H4 (cell line): ENCODE measurements around the gene ITIH4. TPM values are rescaled to one million over a fixed set of nuclear protein-coding genes. Genes with fewer than 3 reads are reported as not detected.

ENCODE experiments used
- DNase-seq: peaks from one replicate; pipeline ENCODE4 v3.0.0-alpha.2; 2015; ENCODE audit warnings: low spot score
- total RNA-seq: library from RNA; depleted of rRNA; stranded (reverse); fragments of >200 nt; shearing (Covaris generic); gene quantifications from 2 replicates; pipeline ENCODE4 v1.2.3, GENCODE V29; 2014

Gene ITIH4
- total RNA-seq, 1 experiment from 2014 or later, result 0.10 TPM

- no peak for DNase-seq
Measured at GRCh38 chr3:52848617-52849016, 18.1 kb upstream of the ITIH4 start.

DNA sequence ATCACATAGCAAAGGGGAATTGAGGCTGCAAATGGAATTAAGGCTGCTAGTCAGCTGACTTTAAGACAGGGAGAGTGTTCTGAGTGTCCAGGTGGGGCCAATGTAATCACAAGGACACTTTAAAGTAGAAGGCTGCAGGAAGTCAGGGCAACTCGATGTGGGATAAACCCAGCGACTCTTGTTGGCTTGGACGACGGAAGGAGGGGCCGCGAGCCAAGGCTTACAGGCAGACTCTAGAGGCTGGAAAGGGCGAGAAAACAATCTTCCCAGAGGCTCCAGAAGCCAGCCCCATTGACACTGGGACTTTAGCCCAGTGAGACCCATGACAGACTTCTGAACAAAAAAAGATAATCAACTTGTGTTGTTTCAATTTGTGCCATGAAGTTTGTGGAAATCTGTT, 17.3 kb upstream of the ITIH4 start:
- DNase-seq, result no peak

DNA sequence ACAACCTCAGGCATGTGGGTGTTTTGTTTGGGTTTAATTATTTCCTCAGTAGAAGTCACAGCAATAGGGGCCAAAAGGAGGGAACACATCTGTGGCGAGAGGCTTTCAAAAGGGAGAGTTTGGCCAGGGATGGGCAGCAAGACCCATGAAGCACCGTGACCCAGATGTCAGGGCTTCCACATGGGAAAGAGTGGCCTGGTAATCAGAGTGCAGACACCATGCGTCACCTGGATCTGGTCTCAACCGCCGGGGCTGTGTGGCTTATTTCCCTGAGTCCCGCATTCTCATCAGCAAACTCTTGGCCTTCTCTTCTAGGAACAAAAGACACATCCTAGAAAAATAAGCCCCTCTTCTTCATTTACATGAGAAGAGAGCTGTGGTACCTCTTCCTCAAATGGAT, 16.8 kb upstream of the ITIH4 start:
- DNase-seq, result no peak

GRCh38 chr3:52846432-52846965, 16.0 kb upstream of the ITIH4 start:
- no peak for DNase-seq

- DNase-seq, result no peak
Measured at GRCh38 chr3:52845691-52846431, 15.4 kb upstream of the ITIH4 start.

- DNase-seq, result no peak
Measured at GRCh38 chr3:52845157-52845556, 14.7 kb upstream of the ITIH4 start.

DNA sequence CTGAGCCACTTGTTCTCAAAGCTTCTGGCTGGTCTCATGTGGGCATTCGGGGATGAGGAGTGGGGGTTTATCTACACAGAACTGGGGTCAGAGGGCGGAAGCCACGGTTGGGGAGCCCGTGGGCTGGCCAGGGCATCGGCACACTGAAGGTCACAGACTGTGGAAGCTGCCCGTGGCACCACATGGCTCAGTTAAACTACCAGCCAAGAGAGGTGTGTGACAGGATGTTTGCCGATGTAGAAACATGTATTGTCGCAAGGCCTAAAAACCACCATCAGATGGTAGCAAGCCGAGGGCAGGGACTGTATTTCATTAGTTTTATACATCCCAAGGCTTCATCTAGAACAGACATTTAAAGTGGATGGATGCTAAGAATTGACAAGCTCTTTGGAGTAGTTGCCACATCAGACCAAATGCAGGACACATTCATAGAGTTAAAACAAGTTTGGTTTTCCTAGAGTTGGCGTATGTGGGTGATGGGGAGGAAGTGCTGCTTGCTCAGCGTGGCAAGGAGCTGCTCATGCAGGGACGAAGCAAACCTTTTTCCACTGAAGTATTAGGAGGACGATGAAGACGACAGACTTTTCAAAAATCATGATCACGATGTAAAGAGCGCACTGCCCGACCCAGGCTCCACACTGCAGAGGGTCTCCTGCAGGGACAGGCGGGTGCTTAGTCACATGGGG, 14.0 kb upstream of the ITIH4 start:
- DNase-seq, result no peak

DNA sequence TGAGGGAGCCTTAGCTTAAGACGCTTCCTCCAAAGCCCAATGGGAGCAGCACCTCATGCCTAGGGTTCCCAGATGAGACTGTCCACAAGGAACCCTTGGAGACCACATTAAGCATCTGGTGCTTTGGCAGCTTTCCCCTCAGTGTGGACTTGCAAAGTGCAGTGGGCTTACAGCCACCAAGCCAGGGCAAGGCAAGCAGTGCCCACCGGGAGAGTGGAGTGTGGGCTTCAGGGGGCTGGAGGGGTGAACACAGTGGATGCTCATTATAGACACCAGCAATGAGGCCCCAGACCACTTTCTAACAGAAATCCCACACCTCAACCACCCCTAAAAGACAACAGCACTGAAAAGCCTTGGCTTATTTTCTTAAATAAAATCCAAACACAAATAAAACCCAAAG, 13.4 kb upstream of the ITIH4 start:
- DNase-seq, result no peak

- no peak for DNase-seq
Measured at GRCh38 chr3:52843108-52843865, 12.8 kb upstream of the ITIH4 start.

DNA sequence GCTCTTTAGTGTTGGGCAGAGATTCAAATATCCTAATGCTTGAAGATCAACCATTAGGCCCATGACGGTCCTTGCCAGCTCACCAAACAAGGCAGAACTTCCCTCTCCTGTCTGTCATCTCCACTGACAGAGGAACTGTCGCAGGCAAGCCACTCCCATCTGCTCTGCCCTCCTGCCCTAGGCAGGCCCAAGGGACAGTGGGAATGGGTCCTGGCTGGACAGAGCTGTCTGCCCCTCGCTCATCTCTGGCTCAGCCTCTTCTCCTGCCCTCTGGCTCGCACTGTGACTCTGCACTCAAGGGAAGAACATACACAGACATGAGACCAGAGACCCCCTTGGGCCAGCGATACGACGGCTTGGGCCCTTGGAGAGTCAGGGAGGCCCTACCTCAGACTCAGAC, 12.0 kb upstream of the ITIH4 start:
- DNase-seq, result no peak

DNA sequence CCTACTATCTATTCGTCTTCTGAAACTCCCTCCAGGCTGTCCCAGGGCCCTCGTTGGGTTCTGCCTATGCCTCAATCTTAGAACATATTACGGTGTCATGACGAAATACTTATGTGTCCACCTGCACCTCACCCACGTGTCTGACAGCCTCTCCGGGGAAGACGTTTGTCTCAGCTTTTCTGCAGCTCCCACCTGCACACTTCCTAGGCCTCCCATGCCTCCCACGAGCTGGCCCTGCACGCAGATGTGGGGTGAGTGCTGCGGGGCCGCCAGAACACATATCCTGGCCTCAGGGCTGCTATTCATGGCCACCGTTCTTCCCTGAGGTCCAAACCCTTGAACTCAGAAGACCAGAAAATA, 11.5 kb upstream of the ITIH4 start:
- no peak for DNase-seq

DNA sequence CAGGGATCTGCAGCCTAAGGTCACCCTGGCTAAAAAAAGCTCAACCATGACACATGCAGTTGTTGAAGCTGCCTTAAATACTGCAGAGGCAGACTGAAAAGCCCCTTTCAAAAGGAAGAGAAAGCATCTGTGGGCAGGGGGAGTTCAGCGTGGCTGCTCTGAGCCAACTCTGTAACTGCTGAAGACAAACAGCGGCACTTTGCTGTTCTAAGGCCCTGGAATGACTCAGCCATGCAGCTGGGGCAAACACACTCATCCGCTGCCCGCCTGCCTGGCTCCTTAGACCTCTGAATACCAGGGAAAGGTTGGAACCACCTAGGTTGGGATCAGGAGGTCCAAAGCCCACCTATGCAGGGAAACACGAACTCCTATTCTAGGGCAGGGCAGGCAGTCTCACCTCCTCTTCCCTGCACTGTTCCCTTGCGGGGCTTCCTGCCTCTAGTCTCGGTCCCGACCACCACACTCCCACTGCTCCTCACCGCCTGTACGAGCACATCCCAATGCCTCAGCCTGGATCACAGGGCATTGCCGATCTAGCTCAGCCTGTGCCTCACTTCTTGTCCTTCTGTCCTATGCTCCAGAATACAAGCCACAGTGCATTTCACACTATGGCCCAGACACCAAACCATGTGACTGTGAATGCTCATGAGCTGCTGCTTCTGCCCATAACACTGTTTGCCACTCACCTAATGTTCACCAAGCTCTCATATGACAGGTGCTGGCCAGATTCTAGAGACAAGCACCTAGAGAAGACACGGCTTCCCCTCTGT, 10.9 kb upstream of the ITIH4 start:
- DNase-seq, result no peak

GRCh38 chr3:52839892-52840545, 9.5 kb upstream of the ITIH4 start:
- DNase-seq, result no peak

GRCh38 chr3:52839268-52839575, 8.8 kb upstream of the ITIH4 start:
- DNase-seq, result no peak

DNA sequence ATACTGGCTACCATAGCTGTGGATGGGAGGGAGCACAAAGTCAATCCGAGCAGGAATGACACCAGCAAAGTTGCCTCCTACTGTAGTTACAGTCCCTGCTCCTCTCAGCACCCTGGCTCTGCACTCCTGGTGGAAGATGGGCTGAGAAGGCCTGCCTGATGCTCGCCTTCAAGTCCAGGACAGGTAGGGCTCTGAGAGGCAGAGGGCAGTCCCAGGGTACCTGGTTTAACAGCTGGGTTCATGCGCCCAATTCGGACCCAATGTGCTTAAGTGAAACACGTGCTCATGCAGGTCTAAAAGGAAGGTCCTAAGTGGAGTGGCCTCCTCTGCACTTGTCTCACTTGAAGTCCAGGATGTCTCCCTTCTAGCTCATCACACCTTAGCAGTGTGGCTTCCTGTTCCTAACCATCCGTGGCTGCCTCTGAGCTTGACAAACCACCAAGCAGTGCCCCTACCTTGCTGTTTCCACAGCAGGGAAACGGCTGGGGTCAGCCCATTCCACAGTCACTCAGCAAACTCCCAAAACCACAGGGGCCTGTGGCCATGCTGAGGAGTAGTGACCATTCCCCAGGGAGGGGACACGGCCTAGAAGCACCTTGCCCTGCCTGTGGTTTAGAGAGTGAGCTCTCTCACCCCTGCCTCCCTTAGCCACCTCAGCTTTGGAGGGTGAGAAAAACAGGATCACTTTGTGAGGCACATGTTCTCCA, 8.2 kb upstream of the ITIH4 start:
- no peak for DNase-seq

GRCh38 chr3:52836986-52837385, 6.5 kb upstream of the ITIH4 start:
- no peak for DNase-seq

- DNase-seq, result no peak
Measured at GRCh38 chr3:52836471-52836845, 6.0 kb upstream of the ITIH4 start.

GRCh38 chr3:52835766-52836470, 5.4 kb upstream of the ITIH4 start:
- no peak for DNase-seq

DNA sequence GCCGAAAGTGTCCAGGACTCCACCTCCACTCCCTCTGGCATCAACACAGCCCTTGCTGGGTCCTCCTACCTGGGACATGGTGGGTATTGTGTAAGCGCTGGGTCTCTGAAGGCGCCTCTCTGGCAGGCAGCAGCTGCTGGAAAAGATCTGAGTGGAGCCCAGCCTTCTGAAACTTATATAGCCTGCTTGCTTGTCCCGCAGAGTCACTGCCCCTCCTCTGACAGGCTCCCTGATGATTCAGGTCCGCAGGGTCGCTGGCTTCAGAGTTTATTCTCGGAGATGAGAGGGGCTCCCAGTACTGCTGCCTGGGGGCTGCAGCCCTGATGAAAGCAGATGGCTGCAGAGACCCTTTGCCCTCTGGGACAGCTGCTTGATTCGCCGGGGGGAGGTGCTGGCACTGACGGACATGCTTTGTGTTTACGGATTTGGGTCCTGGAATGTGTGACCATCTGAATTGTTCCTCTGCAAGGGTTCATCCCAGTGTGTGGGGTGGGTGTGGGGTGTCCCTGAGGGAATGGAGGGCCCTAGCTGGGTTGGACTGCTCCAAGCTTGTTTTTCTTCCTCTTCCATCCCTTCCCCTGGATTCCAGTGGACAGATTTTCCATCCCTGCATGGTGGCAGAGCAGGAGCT, 4.5 kb upstream of the ITIH4 start, which contains the start of gene MUSTN1:
Gene MUSTN1 (minus strand): TSS at position 149 of the 631 bp plus-strand sequence. CDS start 71 bp downstream, at position 78.
- DNase-seq, result no peak

DNA sequence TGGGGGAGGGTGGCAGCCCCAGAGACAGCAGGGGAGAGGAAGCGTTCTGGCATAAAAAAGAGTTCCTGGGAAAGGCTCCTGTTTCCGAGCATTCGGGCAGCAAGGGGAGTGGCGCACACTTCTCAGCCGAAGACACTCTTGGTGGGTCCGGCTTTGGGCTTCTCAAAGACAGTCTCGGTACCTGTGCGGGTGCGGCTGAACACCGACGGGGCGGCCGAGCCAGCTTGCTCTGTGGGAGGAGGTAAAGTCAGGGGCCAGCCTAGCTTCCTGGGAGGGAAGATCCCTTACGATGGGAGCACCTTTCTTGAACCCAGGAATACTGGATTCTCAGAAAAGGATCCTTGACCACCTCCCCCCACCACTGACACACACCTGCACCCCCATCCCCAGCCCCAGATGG, 2.7 kb upstream of the ITIH4 start:
- DNase-seq, result no peak
